22Rv1 (cell line): ENCODE data around the gene E2F1.

Experiments
- ZFX ChIP-seq: fragments of 450-650 bp; IDR thresholded peaks from 2 replicates; pipeline ENCODE4 v1.6.1; 2017; ENCODE audit warnings: antibody characterized with exemption, borderline replicate concordance
- TF ChIP-seq, protein P1 (sequence below): fragments of 450-650 bp; IDR thresholded peaks from 2 replicates; pipeline ENCODE4 v1.5.1; 2017; ENCODE audit warnings: mild to moderate bottlenecking

DNA sequence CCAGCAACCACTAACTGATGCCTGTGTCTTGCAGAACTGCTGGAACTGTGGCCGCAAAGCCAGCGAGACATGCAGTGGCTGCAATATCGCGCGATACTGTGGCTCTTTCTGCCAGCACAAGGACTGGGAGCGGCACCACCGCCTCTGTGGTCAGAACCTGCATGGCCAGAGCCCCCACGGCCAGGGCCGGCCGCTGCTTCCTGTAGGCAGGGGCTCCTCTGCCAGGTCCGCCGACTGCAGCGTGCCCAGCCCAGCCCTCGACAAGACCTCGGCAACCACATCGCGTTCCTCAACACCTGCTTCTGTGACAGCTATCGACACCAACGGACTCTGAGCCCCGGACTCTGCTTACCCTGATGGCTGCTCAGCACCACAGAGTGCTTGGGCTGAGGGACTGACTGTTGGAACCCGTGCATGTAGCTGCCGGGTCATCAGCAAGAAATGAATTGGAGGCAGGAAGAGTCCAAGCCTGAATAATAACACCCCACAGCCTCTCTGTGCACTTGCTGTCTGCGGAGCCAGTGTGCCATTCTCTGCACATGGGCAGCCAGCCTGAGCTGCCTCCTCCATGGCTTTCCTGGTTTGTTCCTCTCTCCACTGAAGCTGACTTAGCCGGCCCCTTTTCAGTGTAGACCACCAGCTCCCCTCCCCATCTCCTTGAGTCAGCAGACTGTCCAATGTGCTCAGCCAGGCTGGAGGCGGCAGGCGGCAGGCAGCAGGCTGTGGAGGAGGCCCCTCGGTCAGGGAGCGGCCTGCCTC lies 41.7 kb downstream of the E2F1 start:
- TF ChIP-seq, protein P1, sequence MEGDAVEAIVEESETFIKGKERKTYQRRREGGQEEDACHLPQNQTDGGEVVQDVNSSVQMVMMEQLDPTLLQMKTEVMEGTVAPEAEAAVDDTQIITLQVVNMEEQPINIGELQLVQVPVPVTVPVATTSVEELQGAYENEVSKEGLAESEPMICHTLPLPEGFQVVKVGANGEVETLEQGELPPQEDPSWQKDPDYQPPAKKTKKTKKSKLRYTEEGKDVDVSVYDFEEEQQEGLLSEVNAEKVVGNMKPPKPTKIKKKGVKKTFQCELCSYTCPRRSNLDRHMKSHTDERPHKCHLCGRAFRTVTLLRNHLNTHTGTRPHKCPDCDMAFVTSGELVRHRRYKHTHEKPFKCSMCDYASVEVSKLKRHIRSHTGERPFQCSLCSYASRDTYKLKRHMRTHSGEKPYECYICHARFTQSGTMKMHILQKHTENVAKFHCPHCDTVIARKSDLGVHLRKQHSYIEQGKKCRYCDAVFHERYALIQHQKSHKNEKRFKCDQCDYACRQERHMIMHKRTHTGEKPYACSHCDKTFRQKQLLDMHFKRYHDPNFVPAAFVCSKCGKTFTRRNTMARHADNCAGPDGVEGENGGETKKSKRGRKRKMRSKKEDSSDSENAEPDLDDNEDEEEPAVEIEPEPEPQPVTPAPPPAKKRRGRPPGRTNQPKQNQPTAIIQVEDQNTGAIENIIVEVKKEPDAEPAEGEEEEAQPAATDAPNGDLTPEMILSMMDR, result no peak
- no peak for TF ChIP-seq ZFX
